Stimulated activated naive CD4-positive, alpha-beta T cell treated with Interleukin-2 at 50 U/mL for 16 hours (primary cell): Measurements from ENCODE around the gene DEXI.
"Not testable (repeated sequence)": the region's sequence is repeated elsewhere in the genome, so short reads cannot be mapped to it uniquely, and the experiment has no call there.

Source experiments
- DNase-seq: peaks from one replicate; lab custom pipeline; 2025; lab: John Stamatoyannopoulos, UW

The DEXI gene

DNA sequence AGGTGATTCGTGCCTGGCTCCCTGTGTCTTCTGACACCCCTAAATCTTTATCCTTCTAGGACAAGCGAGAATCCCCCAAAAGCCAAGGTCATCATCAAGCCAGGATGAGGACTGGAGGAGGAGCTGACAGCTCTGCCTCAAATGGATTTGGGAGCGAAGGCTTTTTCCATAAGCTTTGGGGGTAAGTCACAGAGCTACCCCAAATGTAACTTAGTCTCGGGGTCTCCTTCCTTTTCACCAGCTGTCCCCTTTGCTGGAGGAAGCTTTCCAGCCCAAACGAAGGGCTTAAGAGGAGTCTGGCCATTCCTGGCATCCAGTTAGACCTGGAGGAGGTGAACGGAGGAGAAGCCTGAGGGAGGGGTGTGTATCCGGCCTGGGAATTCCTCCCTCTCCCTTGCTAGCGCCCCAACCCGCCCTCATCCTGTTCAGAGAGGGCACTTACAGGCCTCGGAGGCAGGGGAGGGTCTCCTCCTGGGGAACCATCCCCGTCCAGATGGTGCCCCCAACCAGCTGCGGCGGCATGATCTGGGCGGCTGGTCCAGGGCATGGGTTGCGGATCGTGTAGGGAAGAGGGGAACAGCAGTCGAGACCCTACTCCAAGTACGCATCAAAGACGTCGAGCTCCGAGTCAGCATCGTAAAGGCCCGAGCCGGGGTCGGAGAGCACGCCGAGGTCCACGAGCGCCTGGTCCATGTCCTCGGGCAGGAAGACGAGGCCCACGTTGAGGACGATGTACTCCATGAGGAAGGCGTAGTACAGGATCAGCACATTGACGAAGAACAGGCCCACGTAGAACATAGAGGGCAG is 938 bp downstream of the DEXI start:
- DNase-seq: no peak

DNA sequence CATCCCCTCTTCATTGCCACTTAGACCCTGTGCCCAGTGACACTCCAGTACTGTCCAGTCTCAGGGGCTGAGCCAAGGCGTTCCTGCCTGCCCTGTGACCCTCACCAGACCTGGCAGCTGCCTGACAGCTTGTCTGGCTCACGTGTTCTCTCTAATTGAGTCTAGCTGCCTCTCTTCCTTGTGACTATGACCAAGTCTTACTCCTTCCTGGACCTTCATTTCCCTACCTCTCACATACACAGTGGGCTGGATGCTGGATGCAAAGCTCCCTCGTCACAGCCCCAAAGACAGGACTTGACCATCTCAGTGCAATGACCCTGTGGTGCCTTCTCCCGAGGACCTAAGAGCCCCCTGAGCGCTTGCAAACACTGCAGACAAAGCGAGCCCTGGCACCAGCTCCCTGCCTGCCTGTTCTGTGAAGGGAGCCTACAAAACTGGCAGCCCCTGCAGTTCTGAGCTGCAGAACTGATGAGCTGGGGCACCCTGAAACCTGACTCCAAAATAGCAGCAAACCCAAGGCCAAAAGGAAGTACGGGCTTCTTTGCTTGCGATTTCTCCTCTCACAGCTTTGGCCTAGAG is 1.7 kb downstream of the DEXI start:
- DNase-seq: no peak

DNA sequence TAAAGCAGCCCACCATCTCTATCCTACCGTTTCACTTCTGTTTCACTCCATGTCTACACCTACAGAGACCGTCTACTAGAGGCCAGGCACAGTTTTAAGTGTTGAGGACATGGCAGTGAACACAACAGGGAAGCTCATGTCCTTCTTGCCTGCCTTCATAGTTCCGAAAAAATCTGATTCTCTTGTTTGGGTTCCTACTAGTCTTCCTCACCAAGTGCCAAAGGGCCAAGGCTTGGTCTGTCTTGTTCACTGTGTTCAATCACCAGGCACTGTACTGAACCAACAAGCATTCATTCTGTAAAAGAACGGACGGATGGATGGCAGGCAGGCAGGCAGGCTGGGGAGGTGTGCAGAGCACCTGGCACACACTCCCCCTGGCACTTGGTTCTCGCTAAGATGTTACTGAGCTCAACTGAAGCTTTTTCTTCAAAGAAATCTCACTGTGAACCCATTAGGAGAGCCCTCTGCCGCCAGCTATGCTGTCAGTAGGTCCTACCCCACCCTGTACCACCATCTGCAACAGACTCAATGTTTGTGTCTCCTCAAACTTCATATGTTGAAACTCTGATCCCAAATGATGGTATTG is 2.5 kb downstream of the DEXI start:
- no peak for DNase-seq

DNA sequence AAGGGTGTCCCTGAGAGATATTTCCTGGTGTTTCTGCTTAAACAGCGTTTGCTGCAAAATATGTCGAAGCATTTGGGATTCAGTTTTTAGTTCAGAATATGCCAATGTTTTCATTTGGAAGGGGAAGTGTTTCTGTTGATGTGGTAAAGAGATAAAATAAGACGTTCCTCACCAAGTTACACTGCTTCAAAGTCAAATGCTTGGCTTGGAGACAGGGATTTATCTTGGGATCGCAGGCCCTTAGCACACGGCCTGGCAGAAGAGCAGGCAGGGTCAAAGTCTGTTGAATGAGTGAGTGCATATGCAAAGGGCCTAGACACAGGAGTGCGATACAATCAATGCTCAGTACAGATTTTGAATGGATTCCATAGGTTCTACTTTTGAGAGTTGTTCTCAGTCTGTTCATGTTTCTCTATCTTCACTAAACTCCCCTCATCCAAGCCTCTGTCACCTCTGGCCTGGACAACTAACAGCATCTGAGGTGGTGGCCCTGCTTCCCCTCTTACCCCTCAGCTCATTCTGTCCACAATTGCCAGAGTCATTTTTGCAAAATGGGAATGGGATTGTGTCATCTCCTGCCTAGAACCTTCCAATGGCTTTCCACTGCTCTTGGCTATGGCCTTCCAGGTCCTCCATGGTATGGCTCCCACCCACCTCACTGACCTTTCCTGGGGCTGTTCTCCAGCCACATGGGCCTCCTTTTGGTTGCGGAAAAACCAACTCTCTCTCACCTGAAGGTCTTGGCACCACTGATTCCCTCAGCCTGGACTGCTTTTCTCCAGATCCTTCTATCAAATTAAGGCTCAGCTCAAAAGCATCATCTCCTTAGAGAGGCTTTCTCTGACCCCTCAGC is 3.2 kb downstream of the DEXI start:
- DNase-seq: no peak

DNA sequence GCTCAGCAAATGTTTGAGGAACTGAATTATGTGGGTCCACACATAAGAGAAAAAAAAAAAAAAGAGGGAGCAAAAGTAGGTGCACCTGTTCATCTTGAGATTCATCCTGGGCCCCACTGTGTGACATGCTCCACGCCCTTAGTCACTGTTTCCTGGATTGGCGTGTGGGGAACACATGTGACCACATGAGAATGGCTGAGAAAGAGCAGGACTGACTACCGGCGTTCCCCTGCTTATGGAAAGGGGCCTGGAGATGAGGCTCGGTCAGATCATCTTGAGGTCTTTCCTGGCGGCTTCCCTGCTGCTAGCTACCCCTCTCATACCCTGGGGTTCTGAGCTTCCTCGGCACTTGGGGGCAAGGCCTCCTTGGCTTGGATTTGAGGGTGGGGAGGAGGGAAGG is 3.9 kb downstream of the DEXI start:
- peak; percentile 14 for DNase-seq

DNA sequence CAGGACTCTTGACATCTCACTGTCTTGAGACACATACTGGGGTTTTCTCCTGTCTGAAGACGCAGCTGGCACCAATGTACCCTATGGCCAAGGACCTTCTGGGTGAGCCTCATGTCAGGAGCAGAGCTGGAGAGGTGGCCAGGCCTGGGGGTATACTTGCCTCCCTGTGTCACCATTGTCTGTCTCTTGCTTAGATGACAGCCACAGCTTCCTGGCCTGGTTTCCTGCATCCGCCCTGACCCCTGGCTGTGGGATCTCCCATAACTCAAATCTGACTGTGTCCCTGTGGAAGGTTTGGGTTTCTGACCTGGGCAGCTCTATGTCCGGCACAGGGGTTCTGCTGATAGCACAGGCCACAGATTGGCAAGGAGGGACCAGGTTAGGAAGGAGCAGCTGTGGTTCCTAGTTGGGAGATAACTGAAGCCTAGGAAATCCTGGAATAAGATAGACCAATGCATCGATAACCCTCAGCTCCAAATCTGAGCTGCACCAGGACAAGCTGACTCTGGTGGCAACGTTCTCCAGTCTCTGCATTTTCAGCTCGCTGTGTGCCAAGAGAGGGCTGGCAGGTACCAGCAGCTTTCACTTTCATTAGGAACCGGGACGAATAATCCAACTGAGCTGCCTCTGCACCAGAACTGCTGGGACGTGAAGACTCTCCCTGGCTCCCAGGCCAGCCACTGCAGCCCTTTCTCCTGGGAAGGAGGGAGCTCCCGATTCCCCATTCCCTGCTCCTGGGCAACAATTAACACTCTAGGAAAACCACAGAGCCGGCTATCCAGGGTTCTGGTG is 5.0 kb downstream of the DEXI start:
- DNase-seq: no peak

DNA sequence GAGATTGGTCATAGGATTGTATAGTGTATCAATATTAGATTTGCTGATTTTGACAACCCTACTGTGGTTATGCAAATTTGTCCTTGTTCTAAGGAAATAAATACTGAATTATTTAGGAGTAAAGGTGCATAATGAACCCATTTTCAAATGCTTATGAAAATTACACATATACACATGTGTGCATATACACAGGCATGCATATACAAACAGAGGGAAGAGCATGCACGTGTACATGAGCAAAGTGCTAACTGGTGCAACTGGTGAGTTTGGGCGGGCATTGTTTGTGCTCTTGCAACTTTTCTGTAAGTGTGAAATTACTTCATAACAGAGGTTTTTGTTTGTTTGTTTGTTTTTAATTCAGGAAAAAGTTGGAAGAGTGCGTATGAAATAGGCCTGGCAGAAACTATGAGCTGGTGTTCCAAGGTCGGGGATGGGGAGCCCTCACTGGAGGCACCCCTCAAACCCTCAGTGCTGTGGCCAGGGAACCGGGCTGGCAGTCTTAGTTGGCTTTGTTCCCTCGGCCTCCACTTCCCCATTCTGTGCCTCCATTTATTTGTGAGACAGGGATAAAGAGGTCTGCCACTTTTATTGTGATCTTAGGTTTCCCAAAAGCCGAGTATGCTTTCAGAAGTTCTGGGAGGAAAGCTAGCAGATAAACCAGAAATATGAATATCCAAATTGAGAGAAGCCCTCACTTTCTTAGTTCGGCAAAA is 5.8 kb downstream of the DEXI start:
- no peak for DNase-seq

DNA sequence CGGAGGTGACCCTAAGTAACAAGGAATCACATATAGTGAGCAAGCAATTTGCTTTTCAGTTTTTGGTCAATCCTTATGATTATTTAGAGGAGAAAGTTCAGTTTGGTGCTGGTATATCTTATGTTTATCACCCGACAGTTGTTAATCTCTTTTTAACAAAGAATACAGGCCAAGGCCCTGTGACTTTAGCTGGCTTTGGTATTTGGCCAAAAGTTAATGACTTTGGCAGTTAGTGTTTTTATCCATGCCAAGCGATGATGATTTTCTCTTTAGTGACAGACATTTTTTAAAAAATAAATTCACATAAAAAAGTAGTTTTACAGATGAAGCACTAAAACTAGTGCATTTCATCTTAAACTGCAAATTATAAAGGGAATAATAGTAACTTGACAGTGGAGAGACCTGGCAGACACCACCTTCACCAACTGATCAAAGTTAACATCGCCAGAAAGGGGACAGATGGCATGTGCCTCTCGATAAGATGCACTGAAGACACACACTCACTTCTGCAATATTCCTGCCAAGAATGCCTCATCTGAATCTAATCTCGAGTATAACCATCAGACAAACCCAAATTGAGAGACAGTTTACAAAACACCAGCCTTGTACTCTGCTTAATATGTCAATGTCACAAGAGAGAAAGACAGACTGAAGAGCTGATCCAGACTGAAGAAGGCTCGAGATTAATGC is 6.9 kb downstream of the DEXI start:
- no peak for DNase-seq

DNA sequence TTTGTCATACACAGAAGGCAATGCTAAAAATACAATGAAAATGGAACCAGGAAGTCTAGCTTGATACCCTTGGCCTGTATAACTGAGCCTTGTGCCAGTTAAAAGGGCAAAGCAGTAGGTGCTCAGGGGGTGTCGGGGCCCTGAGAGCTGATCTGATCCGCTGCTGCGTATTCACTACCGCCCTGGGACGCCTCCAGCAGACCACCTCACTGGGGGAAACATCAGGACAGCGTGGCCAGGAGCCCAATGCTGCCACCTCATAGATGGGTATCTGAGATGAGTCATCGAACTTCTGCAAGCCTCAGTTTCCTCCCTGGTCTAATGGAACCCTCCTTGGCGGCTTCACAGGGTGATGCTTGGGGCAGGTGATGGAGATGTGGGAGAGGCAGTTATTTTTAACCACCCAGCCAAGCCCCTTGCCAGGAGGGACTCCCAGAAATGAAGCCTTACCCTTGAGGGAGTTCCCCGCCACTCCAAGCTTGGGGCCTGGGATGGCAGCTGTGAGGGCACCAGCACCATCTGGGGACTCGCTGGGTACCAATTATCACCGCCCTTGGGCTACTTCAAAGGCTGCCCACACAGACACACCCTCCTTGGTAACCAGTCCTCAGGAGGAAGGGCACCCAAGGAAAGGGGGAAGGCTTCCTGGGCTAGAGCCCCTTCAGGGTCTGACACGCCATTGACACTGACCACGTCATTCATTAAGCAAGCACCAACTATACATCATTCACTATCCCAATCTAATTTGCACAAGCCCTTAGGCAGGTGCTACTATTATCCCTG is 7.8 kb downstream of the DEXI start:
- DNase-seq: no peak

DNA sequence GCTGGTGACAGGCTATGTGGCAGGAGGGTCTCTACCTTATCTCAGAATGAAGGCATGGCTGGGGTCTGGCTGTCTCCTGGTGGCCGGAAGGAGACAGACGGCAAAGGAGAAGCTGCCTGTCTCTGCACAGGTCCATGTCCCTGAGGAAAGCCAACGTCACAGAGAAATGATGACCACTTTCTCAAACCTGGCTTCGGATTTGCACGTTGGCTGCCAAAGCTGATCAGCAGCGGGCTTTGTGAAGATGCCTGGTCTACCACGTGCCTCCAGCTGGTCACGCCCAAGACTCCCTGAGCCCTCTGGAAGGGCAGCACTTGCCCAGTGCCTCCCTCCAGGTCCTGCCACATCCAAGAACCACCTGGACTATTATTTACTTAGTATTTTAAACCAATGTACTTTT is 8.4 kb downstream of the DEXI start:
- DNase-seq: no peak

DNA sequence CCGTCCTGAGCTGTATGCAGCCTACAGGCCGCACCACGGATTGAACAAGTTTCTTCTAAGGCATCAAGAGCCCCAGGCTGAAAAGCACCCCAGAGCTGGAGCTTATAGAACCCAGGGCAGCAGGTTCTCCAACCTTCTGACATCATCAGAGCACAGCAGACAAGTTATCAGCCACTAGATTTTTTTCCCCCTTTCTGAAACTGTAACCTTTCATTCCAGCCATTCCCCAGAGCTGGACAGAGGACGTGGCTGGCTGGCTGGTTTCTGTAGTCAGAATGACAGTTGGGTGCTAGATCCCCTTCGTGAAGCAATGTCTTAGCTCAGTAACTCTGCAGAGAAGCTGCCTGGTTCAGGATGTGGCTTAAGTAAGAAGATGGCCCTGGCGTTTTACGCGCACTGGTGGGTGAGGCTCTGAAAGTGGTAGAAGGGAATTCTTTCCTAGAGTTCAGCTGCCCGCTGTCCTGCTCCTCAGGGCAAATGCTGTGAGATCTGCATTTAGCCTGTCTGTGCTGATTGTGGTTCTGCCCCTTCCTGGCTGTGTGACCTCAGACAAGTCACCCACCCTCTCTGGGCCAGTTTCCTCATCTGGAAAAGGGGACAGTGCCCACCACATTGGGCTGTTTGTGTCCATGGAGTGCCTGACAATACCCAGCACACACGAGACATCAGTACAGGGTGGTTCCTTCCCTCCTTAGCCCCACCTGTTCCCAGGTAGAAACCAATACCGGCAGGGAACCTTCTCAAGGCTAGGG is 9.1 kb downstream of the DEXI start:
- no peak for DNase-seq

DNA sequence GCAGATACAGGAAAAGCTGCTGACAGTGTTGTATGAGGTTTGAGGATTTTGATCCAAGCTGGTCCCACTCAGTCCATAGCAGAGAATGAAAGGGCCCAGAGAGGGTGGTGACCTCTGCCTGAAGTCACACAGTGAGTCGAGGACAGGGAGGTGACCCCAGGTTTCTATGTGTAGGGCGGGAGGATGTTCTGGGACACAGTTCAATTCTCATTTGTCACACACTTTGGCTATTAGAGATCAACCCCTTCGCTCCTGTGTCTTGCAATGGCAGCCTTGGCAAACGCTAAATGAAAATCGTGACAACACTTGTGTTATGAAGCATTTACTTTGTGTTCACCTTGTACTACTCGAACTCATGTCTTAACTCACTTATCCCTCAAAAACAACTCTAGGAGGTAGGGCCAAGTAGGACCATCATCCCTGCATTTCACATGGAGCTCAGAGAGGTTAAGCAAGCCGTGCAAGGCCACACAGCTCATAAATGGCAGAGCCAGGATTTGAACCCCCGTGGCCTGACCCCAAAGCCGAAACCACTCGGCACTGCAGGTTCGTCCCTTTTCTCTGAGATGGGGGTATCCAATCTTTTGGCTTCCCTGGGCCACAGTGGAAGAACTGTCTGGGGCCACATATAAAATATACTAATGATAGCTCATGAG is 10.2 kb downstream of the DEXI start:
- DNase-seq: no peak

DNA sequence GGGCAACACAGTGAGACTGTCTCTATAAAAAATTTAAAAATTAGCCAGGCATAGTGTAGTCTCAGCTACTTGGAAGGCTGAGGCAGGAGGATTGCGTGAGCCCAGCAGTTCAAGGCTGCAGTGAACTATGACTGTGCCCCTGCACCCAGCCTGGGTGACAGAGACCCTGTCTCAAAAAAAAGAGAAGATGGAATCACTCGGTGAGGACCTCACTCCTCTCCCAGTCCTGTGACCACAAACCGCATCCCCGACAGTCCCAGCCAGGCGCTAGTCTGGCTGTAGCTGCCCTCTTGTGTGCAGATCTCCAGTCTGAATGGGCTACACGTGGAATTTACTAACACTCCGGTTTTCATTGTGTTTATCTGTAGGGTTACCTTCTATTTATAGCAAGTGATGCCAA is 11.1 kb downstream of the DEXI start:
- no peak for DNase-seq

DNA sequence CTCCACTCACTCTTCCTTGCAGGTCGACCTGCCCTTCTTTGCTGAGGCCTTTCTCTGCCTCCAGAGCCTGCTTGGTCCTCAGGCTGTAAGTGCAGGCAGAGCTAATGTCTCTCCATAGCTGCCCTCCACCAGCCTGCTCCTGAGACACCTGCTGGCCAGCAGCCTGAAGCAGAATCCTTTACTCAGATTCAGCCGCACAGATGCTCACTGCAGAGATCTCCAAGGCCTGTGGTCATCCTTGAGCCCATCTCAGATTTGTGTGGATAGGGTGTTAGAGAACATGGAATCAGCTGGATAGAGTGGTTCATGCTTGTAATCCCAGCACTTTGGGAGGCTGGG is 11.5 kb downstream of the DEXI start:
- DNase-seq: no peak

DNA sequence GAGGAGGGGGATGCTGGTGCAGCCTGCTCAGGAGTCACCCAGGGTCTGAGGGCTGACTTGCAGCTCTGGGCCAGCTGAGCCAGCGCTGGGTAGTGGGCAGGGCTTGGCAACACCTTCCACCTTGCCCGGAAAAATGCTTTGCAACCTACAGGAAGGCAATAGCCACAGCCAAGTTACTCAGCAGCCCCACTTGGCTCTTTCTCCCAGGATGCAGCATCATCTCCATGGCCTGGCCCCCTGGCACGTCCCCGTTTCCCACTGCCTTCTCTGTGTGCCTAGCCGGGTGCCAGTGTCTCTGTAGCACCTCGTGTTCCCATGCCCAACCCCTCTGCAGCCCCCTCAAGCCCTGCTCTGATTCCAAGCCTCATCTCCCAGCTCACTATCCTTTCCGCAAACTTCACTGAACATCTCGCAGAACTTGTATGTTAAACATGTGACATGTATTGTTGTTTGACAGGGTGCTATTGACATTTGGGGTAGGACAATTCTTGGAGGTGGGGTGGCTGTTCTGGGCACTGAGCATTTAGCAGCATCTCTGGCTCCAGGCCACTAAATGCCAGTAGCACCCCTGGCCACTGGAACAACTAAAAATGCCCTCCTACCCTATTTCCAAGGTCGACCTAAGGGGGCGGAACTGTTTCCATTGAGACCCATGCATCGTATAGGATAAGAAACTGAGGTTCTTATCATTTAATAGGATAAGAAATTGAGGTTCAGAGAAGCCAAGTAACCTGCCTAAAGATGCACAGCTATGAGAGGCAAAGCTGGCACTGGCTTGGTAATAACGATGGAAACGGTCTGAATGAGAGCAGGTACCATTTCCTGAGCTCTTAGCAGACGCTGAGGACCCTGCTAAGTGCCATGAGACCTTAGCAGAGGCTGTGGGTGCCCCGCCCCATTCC is 12.2 kb downstream of the DEXI start:
- no peak for DNase-seq

DNA sequence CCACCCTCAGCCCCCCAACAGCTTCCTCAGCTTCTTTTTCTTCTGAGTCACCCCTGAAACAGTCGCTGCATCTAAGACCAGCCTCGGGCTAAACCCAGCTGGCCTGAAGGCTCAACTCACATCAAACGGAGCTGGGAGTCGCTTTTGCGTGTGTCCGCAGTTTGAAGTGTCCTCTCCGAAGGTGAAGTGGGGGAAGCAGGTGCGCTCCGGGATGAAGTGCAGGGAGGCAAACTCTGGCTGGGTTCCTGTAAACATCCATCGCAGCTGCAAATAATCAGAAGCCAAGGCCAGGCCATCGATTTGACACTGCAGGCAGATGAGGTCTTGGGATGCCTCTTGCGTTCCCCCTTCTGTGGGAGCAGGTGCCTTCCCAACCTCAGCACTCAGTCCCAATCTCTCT is 13.2 kb downstream of the DEXI start:
- not testable (repeated sequence) for DNase-seq

DNA sequence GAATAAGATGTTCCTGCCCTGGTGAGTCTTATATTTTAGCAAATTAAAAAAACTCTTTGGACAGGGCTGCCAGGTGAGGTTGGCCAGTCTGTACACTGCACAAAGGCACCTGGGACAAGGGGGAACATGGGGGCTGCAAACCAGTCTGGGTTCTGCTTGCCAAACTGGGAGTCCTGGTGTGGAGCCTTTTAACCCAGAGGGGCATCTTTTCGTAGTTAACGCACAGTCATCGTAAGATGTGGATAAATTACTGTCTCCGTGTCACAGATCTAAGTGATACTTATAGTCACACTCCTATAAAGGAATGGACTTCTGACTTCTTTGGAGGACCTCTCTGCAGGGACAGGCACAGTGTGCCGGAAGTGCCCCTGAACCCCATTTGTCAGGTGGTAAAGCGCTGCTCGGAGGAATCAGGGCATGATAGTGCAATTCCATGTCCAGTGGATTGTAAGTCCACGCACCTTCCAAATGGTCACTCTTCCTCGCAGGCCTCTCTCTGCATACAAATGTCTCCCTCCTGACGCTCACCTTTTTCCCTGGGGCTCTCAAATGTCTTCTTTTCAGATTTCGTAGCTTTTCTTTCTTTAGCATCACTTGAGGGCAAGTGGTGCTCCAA is 14.7 kb downstream of the DEXI start:
- DNase-seq: no peak
